Keratinocyte (primary cell): Measurements from ENCODE around the gene TTYH1.

ENCODE experiments used
- EZH2 ChIP-seq: IDR thresholded peaks from one replicate; pipeline ENCODE4 v1.6.1; 2012; ENCODE audit warnings: inconsistent platforms, mild to moderate bottlenecking, low read length, moderate library complexity
- TF ChIP-seq, protein P1 (sequence below), 3 experiments: IDR thresholded peaks in 1 of 3; conservative IDR thresholded peaks in 1 of 3; optimal IDR thresholded peaks in 1 of 3; 2 replicates in 2 of 3; 3 replicates in 1 of 3; pipeline versions ENCODE3 to v1.5.1; 2011; ENCODE audit warnings: low read length in 3 of 3, mild to moderate bottlenecking in 3 of 3, moderate library complexity in 2 of 3, control low read depth in 1 of 3, inconsistent platforms in 1 of 3; ENCODE audit not compliant: insufficient read depth in 2 of 3; ENCODE audit errors: extremely low read depth in 1 of 3

DNA sequence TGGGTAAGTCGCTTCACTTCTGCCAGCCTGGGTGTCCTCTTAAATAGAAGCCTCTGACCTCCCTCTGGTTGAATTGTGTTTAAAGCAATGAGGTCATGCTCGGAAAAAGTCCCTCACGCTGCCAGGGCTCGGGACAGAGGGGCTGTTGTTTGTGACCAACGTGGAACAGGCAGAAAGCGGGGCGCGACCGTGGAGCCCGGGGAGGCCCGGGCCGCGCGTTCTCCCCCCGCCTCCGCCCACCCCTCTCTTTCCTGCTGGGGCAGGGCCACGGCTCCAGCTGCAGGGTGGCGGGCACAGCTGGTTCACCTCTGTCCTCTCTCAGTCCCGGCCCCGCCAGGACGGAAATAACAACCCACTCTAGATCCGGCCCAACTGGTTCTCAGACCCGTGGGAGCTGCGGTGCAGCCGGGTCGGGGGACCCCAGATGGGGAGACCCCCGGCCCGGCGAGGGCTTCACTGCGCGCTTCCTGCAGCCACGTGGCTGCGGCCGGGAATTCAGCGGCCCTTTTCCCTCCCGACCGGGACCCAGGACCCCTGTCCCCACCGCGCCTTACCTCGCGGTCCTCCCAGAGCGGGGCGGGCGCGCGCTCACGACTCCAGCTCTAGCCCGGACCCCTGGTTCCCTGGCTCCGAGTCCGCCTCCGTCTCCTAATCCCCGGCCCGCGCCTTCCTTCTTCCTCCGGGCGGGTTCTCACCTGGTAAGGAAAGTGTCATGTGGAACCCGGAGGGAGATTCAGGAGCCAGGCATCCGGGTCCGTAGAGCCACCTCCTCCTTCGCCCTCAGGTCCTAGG, 55.9 kb downstream of the TTYH1 start:
- TF ChIP-seq, protein P1, sequence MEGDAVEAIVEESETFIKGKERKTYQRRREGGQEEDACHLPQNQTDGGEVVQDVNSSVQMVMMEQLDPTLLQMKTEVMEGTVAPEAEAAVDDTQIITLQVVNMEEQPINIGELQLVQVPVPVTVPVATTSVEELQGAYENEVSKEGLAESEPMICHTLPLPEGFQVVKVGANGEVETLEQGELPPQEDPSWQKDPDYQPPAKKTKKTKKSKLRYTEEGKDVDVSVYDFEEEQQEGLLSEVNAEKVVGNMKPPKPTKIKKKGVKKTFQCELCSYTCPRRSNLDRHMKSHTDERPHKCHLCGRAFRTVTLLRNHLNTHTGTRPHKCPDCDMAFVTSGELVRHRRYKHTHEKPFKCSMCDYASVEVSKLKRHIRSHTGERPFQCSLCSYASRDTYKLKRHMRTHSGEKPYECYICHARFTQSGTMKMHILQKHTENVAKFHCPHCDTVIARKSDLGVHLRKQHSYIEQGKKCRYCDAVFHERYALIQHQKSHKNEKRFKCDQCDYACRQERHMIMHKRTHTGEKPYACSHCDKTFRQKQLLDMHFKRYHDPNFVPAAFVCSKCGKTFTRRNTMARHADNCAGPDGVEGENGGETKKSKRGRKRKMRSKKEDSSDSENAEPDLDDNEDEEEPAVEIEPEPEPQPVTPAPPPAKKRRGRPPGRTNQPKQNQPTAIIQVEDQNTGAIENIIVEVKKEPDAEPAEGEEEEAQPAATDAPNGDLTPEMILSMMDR (optimal IDR thresholded peaks at IDR 0.05 in 1 of 3, IDR thresholded peaks at IDR 0.05 in 1 of 3, conservative IDR thresholded peaks at IDR 0.05 in 1 of 3; ENCODE audit: extremely low read depth in 1 of 3, insufficient read depth in 2 of 3, low read length in 3 of 3) = no peak
- no peak for TF ChIP-seq EZH2
